ENCODE measurements around the gene SKIC8. TPM values are rescaled to one million over a fixed set of nuclear protein-coding genes. Genes with fewer than 3 reads are reported as not detected.

SKIC8 gene
- total RNA-seq (2021) (55.5 and 57.9 TPM in 2 replicates), Bru-seq, nascent RNA (percentile 82 among the genes with signal in this experiment), BruChase-seq, experiment 1, labeled RNA remaining after a 2-hour chase (percentile 89 among the genes with signal in this experiment), BruChase-seq, experiment 2, labeled RNA remaining after a 6-hour chase (percentile 70 among the genes with signal in this experiment)
- long read RNA-seq, transcript WDR61-201 (11 exons, 1,387 nt) = major isoform, 104 of 130 reads
- long read RNA-seq, transcript WDR61-202 (11 exons, 1,266 nt) = minor isoform, 6 of 130 reads
- long read RNA-seq, partial matches to known transcripts = 2 of 130 reads
- long read RNA-seq, other reads (novel, unspliced or antisense) = 16 of 130 reads

- BruUV-seq (replicated peaks) = TSS peak; percentile 74
- Histone ChIP-seq H3K4me3 (ENCODE audit: low read depth, low read length, poor library complexity, severe bottlenecking) (peak within 1 kb of the TSS; percentile 62), H3K4me1 (ENCODE audit: insufficient read depth, low read length, poor library complexity, severe bottlenecking) (peaks cover 16% of the 10 kb centered on the region), H3K9me3 (ENCODE audit: low read depth, low read length, poor library complexity, severe bottlenecking) (no peaks in the 10 kb centered on the region), H3K27me3 (replicated peaks; ENCODE audit: insufficient read depth, low read depth, low read length, poor library complexity) (no peaks in the 10 kb centered on the region), H3K27ac (ENCODE audit: low read depth, low read length, poor library complexity, severe bottlenecking) (peak within 1 kb of the TSS; percentile 68), H3K36me3 (ENCODE audit: insufficient read depth, low read length, poor library complexity, severe bottlenecking) (peaks cover 2% of the 10 kb centered on the region)
- POLR2A ChIA-PET (ENCODE audit: low non-redundant PET) = interaction anchor here (0.6 to 1.1 kb wide), 3 partner anchors 8 to 893 kb away, joined by 5 to 11 read pairs (median 5); no protein-coding TSS in a partner anchor
- intact Hi-C loops (cut with micrococcal nuclease; ENCODE audit: unreplicated experiment) = no loop called here
- peak; percentile 97 for DNase-seq (ENCODE audit: low spot score)
- CTCF ChIA-PET = interaction anchor here (0.7 to 0.9 kb wide), 2 partner anchors 123 to 1988 kb away, joined by 3 to 6 read pairs; partner anchors contain the start of gene ETFA
- TF ChIP-seq CTCF (conservative IDR thresholded peaks at IDR 0.05; ENCODE audit: low read depth, low read length) = no peak
- no peak for TF ChIP-seq EZH2 (IDR thresholded peaks at IDR 0.05; ENCODE audit: borderline replicate concordance, low read depth, low read length, poor library complexity, severe bottlenecking)
These were observed at the start of gene SKIC8 for GRCh38 chr15:78299101-78299930. Gene SKIC8 (minus strand): TSS chr15:78299609. CDS start chr15:78295686, 3,923 bp downstream.

GRCh38 chr15:78347586-78348543 is 48.5 kb upstream of the SKIC8 start:
- H3K4me1 ChIP-seq (ENCODE audit: insufficient read depth, low read length, poor library complexity, severe bottlenecking) = peaks cover 13% of the 10 kb centered on the region
- ChIA-PET CTCF (no interaction called here), POLR2A (ENCODE audit: low non-redundant PET) (no interaction called here)
- H3K36me3 ChIP-seq (ENCODE audit: insufficient read depth, low read length, poor library complexity, severe bottlenecking) = no peaks in the 10 kb centered on the region
- no peaks in the 10 kb centered on the region for H3K27me3 ChIP-seq (replicated peaks; ENCODE audit: insufficient read depth, low read depth, low read length, poor library complexity)
- peak; percentile 74 for DNase-seq (ENCODE audit: low spot score)
- peak overlapping the region; percentile 48 for H3K27ac ChIP-seq (ENCODE audit: low read depth, low read length, poor library complexity, severe bottlenecking)
- intact Hi-C loops (cut with micrococcal nuclease; ENCODE audit: unreplicated experiment) = no loop called here
- H3K9me3 ChIP-seq (ENCODE audit: low read depth, low read length, poor library complexity, severe bottlenecking) = no peaks in the 10 kb centered on the region
- H3K4me3 ChIP-seq (ENCODE audit: low read depth, low read length, poor library complexity, severe bottlenecking) = no peak overlapping the region
- no TSS peak for BruUV-seq (replicated peaks)
- no peak for TF ChIP-seq EZH2 (IDR thresholded peaks at IDR 0.05; ENCODE audit: borderline replicate concordance, low read depth, low read length, poor library complexity, severe bottlenecking)
- TF ChIP-seq CTCF (conservative IDR thresholded peaks at IDR 0.05; ENCODE audit: low read depth, low read length) = no peak

Measured in A673 (cell line).